GM23338 (cell line): ENCODE results near the gene BARX1.

Experiments
- CREB1 ChIP-seq: fragments of 250-450 bp; sonication (Bioruptor Pico); IDR thresholded peaks from 2 replicates; pipeline ENCODE4 v1.5.0; 2020; ENCODE audit warnings: low read depth, mild to moderate bottlenecking, moderate library complexity
- CTCF ChIP-seq, 2 experiments: fragments of 200-600 bp in 1 of 2; sonication (generic) in 1 of 2; conservative IDR thresholded peaks; 2 replicates each; pipeline versions ENCODE4 v1.5.1 to v1.6.1; 2016 to 2017; ENCODE audit warnings: antibody characterized with exemption in 2 of 2, low read depth in 2 of 2, mild to moderate bottlenecking in 2 of 2, moderate library complexity in 1 of 2
- ETS1 ChIP-seq: IDR thresholded peaks from 2 replicates; pipeline ENCODE4 v1.6.1; 2016; ENCODE audit warnings: antibody characterized with exemption
- EZH2 ChIP-seq: fragments of 200-600 bp; sonication (generic); IDR thresholded peaks from one replicate; pipeline ENCODE4 v1.8.0; 2017; ENCODE audit warnings: antibody characterized with exemption, mild to moderate bottlenecking, low read depth; ENCODE audit not compliant: unreplicated experiment
- EZH2phosphoT487 ChIP-seq: fragments of 200-600 bp; sonication (generic); IDR thresholded peaks from one replicate; pipeline ENCODE4 v1.8.1; 2018; ENCODE audit warnings: antibody characterized with exemption; ENCODE audit not compliant: unreplicated experiment
- POLR2AphosphoS5 ChIP-seq: IDR thresholded peaks from 2 replicates; pipeline ENCODE4 v1.6.1; 2016; ENCODE audit warnings: antibody characterized with exemption, low read depth
- REST ChIP-seq: IDR thresholded peaks from one replicate; pipeline ENCODE4 v1.6.1; 2018; ENCODE audit warnings: antibody characterized with exemption; ENCODE audit not compliant: unreplicated experiment
- STAT1 ChIP-seq: IDR thresholded peaks from one replicate; pipeline ENCODE4 v1.6.1; 2016; ENCODE audit warnings: antibody characterized with exemption; ENCODE audit not compliant: unreplicated experiment

- TF ChIP-seq CTCF (conservative IDR thresholded peaks at IDR 0.05; ENCODE audit: low read depth in 2 of 2) (no peak), POLR2AphosphoS5 (no peak), EZH2 (no peak), REST (no peak), EZH2phosphoT487 (no peak), ETS1 (no peak), STAT1 (no peak), CREB1 (no peak)
Observed at GRCh38 chr9:93911801-93912554, 43.2 kb downstream of the BARX1 start.
